Stimulated activated CD8-positive, alpha-beta memory T cell treated with anti-CD3 and anti-CD28 coated beads, Interleukin-15, amount 100 ng/mL, for 4 hours (primary cell): Measurements from ENCODE around the gene ERLEC1.
"Not testable (repeated sequence)": the region's sequence is repeated elsewhere in the genome, so short reads cannot be mapped to it uniquely, and the experiment has no call there.

Experiments used
- DNase-seq, 2 donors: peaks; one replicate each; pipeline ENCODE4 v3.0.0-alpha.2; 2020; ENCODE audit warnings: low read depth in 2 of 2

ERLEC1 gene

GRCh38 chr2:53829273-53829979 is 42.6 kb downstream of the ERLEC1 start:
- DNase-seq = no peak

- not testable (repeated sequence) for DNase-seq
Observed at GRCh38 chr2:53829980-53830290, 43.1 kb downstream of the ERLEC1 start.

GRCh38 chr2:53840580-53840979 is 53.7 kb downstream of the ERLEC1 start:
- DNase-seq = no peak

- not testable (repeated sequence) for DNase-seq
Observed at GRCh38 chr2:53841651-53842050, 54.8 kb downstream of the ERLEC1 start.

- no peak for DNase-seq
Observed at GRCh38 chr2:53842891-53843290, 56.0 kb downstream of the ERLEC1 start.

GRCh38 chr2:53843595-53843994 is 56.8 kb downstream of the ERLEC1 start:
- DNase-seq = no peak

GRCh38 chr2:53848062-53848461 is 61.2 kb downstream of the ERLEC1 start:
- DNase-seq = no peak

- DNase-seq = not testable (repeated sequence)
Observed at GRCh38 chr2:53851052-53851757, 64.4 kb downstream of the ERLEC1 start.

GRCh38 chr2:53852532-53852931 is 65.7 kb downstream of the ERLEC1 start:
- DNase-seq = no peak

GRCh38 chr2:53854678-53855077 is 67.8 kb downstream of the ERLEC1 start:
- DNase-seq = no peak

GRCh38 chr2:53856272-53856671 is 69.4 kb downstream of the ERLEC1 start:
- no peak for DNase-seq

GRCh38 chr2:53859206-53860181 is 72.7 kb downstream of the ERLEC1 start, which contains the start of gene GPR75:
Gene GPR75 (minus strand): TSS chr2:53859967. CDS start chr2:53854756, 5,211 bp downstream.
- no peak for DNase-seq

GRCh38 chr2:53861824-53862223 is 75.0 kb downstream of the ERLEC1 start:
- no peak for DNase-seq

- no peak for DNase-seq
Observed at GRCh38 chr2:53863538-53864227, 76.8 kb downstream of the ERLEC1 start.

- DNase-seq = no peak
Observed at GRCh38 chr2:53865264-53865663, 78.4 kb downstream of the ERLEC1 start.

GRCh38 chr2:53865962-53866361 is 79.1 kb downstream of the ERLEC1 start:
- no peak for DNase-seq

GRCh38 chr2:53867169-53867568 is 80.3 kb downstream of the ERLEC1 start:
- DNase-seq = no peak

- no peak for DNase-seq
Observed at GRCh38 chr2:53867773-53868172, 80.9 kb downstream of the ERLEC1 start.
